ENCODE results near the gene GRXCR1.

GRXCR1 gene

DNA sequence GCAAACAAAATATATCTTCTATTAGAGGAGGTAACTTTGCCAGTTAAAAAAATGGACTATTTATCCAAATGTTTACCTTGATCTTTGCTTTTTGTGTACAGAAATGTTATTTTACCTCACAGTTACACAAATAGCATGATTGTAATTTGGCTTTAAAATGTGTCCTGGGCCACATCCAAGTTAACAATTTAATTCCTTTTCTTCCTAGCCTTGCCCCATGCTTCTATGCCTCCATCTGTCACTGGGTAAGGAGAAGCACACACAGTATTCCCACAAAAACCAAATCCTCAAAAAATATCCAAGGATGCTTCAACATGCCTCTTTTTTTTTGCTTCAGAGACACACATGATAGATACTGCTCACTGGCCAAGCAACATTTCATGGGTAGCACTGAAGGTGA lies 30.9 kb downstream of the GRXCR1 start:
- H3K4me3 ChIP-seq (ENCODE audit: insufficient read depth, low read depth, low read length), result no peak overlapping the region
- no peaks in the 10 kb centered on the region for H3K27me3 ChIP-seq (ENCODE audit: control insufficient read depth, insufficient read depth, low read length, poor library complexity, severe bottlenecking)
- H3K4me1 ChIP-seq (ENCODE audit: control insufficient read depth, insufficient read depth, low read length), result no peaks in the 10 kb centered on the region
- H3K9me3 ChIP-seq (ENCODE audit: control insufficient read depth, low read length), result no peaks in the 10 kb centered on the region
- no peak overlapping the region for H3K27ac ChIP-seq (ENCODE audit: insufficient read depth, low read depth, low read length, poor library complexity, severe bottlenecking)
- no peaks in the 10 kb centered on the region for H3K36me3 ChIP-seq (ENCODE audit: control insufficient read depth, insufficient read depth, low read length)

DNA sequence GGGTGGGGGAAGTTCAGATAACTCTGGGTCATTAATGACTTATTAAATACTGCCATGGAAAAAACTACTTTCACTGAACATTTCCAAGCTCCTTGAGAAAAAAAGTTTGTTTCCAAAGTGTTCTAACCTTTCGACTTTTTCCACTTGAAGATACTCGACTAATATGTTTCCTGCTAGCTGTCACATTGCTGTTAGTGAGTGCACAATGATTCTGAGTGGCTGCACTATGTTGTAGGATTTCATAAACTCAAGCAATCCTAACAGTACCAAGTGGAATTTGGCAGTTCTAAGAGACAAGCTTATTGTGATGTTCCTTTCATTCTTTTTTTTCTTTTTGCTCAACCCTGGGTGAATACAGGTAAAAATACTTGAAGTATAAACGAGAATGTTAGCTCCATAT lies 33.4 kb downstream of the GRXCR1 start:
- Histone ChIP-seq H3K9me3 (ENCODE audit: control insufficient read depth, low read length) (no peaks in the 10 kb centered on the region), H3K27me3 (ENCODE audit: control insufficient read depth, insufficient read depth, low read length, poor library complexity, severe bottlenecking) (no peaks in the 10 kb centered on the region), H3K27ac (ENCODE audit: insufficient read depth, low read depth, low read length, poor library complexity, severe bottlenecking) (no peak overlapping the region), H3K36me3 (ENCODE audit: control insufficient read depth, insufficient read depth, low read length) (no peaks in the 10 kb centered on the region), H3K4me3 (ENCODE audit: insufficient read depth, low read depth, low read length) (no peak overlapping the region), H3K4me1 (ENCODE audit: control insufficient read depth, insufficient read depth, low read length) (no peaks in the 10 kb centered on the region)
- WGBS, 2 experiments, result 84 to 96% methylated on average over 3 of the region's 3 CpGs

DNA sequence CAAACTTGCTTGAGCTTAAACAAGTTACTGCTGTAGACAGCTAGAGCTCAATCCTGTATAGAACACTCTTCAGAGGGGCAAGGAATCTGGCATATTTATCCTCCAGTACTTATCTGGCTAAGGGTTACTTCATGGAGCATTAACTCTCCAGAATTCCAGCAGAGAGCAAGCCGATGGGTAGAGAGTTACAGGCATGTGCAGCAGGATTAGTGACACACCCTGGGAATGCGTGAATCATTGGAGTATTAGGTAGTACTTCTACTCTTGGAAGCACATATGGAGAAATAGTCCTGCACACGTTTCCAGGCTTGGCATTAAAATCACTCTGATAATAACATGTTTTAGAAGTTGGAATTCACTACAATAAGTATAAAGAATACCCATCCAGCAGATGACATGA lies 35.4 kb downstream of the GRXCR1 start:
- no peaks in the 10 kb centered on the region for H3K9me3 ChIP-seq (ENCODE audit: control insufficient read depth, low read length)
- no peaks in the 10 kb centered on the region for H3K4me1 ChIP-seq (ENCODE audit: control insufficient read depth, insufficient read depth, low read length)
- no peaks in the 10 kb centered on the region for H3K36me3 ChIP-seq (ENCODE audit: control insufficient read depth, insufficient read depth, low read length)
- no peaks in the 10 kb centered on the region for H3K27me3 ChIP-seq (ENCODE audit: control insufficient read depth, insufficient read depth, low read length, poor library complexity, severe bottlenecking)
- WGBS, 2 experiments, result 93 to 94% methylated on average over 2 to 3 of the region's 3 CpGs
- H3K4me3 ChIP-seq (ENCODE audit: insufficient read depth, low read depth, low read length), result no peak overlapping the region
- no peak overlapping the region for H3K27ac ChIP-seq (ENCODE audit: insufficient read depth, low read depth, low read length, poor library complexity, severe bottlenecking)

DNA sequence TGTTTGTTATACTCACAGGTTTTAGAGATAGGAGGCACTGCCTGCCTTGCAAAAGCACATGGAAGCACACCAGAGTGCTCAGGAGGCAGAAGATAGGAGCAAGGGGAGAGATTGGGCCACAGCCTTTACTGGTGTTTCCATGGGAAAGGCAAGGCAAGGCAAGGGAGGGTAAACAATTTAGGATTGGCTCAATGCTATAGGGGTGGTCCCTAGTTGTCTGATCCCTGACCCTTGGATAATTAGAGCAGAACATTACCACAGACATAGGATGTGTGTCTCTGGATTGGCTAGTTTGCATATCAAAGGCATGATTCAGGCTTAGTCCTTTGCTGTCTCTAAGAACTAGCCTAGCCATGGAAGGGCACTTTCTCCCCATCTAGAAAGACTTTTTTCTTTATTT lies 36.1 kb downstream of the GRXCR1 start:
- no peak overlapping the region for H3K27ac ChIP-seq (ENCODE audit: insufficient read depth, low read depth, low read length, poor library complexity, severe bottlenecking)
- no peaks in the 10 kb centered on the region for H3K4me1 ChIP-seq (ENCODE audit: control insufficient read depth, insufficient read depth, low read length)
- H3K9me3 ChIP-seq (ENCODE audit: control insufficient read depth, low read length), result no peaks in the 10 kb centered on the region
- no peaks in the 10 kb centered on the region for H3K27me3 ChIP-seq (ENCODE audit: control insufficient read depth, insufficient read depth, low read length, poor library complexity, severe bottlenecking)
- no peak overlapping the region for H3K4me3 ChIP-seq (ENCODE audit: insufficient read depth, low read depth, low read length)
- no peaks in the 10 kb centered on the region for H3K36me3 ChIP-seq (ENCODE audit: control insufficient read depth, insufficient read depth, low read length)

DNA sequence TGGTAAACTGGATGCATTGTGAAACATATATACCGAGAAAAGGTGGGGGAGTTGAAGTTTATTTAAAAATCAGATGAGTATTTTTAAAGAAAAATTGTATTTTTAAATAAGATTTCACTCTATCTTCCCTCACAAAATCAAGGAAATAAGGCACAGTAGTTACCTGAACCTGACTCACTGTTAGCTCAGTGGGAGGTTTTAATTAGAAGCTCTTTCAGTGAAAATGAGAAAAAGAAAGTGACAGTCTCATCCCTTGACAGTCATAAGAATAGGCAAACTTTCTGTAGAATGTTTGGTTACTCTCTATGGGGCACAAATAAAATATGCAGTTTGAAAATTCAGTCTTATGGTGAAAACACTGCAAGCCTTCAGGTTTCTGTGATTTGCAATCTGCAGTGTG lies 49.7 kb downstream of the GRXCR1 start:
- no peaks in the 10 kb centered on the region for H3K36me3 ChIP-seq (ENCODE audit: control insufficient read depth, insufficient read depth, low read length)
- no peaks in the 10 kb centered on the region for H3K4me1 ChIP-seq (ENCODE audit: control insufficient read depth, insufficient read depth, low read length)
- H3K9me3 ChIP-seq (ENCODE audit: control insufficient read depth, low read length), result no peaks in the 10 kb centered on the region
- H3K4me3 ChIP-seq (ENCODE audit: insufficient read depth, low read depth, low read length), result no peak overlapping the region
- 83 to 100% methylated on average over 1 of the region's 1 CpG for WGBS, 2 experiments
- no peaks in the 10 kb centered on the region for H3K27me3 ChIP-seq (ENCODE audit: control insufficient read depth, insufficient read depth, low read length, poor library complexity, severe bottlenecking)
- no peak overlapping the region for H3K27ac ChIP-seq (ENCODE audit: insufficient read depth, low read depth, low read length, poor library complexity, severe bottlenecking)

DNA sequence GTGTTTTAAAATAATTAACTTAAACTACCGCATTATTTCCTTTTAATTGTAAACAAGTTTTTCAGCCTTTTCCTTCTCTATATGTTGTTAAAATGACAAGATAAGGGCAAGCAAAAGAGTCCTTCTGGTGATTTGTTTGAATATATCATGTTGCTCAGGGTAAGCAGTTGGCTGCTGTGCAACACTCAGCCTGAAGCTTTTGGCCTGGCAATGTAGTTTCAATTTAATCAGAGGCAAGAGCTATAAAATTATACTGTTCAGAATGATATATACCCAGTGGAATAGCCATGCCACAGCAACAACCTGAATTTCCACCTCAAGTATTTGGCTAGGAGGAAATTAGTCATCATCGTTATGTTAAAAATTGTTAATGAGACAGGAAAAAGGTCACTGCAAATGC lies 53.4 kb downstream of the GRXCR1 start:
- H3K27ac ChIP-seq (ENCODE audit: insufficient read depth, low read depth, low read length, poor library complexity, severe bottlenecking), result no peak overlapping the region
- no peaks in the 10 kb centered on the region for H3K4me1 ChIP-seq (ENCODE audit: control insufficient read depth, insufficient read depth, low read length)
- no peaks in the 10 kb centered on the region for H3K9me3 ChIP-seq (ENCODE audit: control insufficient read depth, low read length)
- no peaks in the 10 kb centered on the region for H3K27me3 ChIP-seq (ENCODE audit: control insufficient read depth, insufficient read depth, low read length, poor library complexity, severe bottlenecking)
- H3K36me3 ChIP-seq (ENCODE audit: control insufficient read depth, insufficient read depth, low read length), result no peaks in the 10 kb centered on the region
- 97 to 100% methylated on average over 1 to 2 of the region's 2 CpGs for WGBS, 2 experiments
- H3K4me3 ChIP-seq (ENCODE audit: insufficient read depth, low read depth, low read length), result no peak overlapping the region

DNA sequence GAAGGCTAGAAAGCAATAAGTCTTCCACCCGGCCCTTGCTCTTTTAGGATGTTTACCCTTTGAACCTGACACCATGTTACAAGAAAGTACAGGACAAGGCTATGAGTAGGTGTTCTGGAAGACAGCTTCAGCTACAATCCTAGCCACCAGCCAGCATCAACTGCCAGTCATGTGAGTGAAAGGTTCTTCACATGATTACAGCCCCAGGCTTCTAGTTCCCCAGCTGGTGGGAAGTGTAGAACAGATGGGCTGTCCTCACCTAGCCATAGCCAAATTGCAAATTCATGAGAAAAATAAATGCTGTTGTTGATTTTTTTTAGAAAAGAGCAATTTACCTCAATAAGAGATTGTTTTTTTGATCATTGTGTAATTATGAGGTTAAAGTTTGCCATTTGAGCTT lies 60.8 kb downstream of the GRXCR1 start:
- H3K4me3 ChIP-seq (ENCODE audit: insufficient read depth, low read depth, low read length), result no peak overlapping the region
- 92 to 98% methylated on average over 1 of the region's 1 CpG for WGBS, 2 experiments
- H3K27me3 ChIP-seq (ENCODE audit: control insufficient read depth, insufficient read depth, low read length, poor library complexity, severe bottlenecking), result no peaks in the 10 kb centered on the region
- peaks cover 9% of the 10 kb centered on the region for H3K4me1 ChIP-seq (ENCODE audit: control insufficient read depth, insufficient read depth, low read length)
- H3K36me3 ChIP-seq (ENCODE audit: control insufficient read depth, insufficient read depth, low read length), result no peaks in the 10 kb centered on the region
- no peaks in the 10 kb centered on the region for H3K9me3 ChIP-seq (ENCODE audit: control insufficient read depth, low read length)
- H3K27ac ChIP-seq (ENCODE audit: insufficient read depth, low read depth, low read length, poor library complexity, severe bottlenecking), result no peak overlapping the region

DNA sequence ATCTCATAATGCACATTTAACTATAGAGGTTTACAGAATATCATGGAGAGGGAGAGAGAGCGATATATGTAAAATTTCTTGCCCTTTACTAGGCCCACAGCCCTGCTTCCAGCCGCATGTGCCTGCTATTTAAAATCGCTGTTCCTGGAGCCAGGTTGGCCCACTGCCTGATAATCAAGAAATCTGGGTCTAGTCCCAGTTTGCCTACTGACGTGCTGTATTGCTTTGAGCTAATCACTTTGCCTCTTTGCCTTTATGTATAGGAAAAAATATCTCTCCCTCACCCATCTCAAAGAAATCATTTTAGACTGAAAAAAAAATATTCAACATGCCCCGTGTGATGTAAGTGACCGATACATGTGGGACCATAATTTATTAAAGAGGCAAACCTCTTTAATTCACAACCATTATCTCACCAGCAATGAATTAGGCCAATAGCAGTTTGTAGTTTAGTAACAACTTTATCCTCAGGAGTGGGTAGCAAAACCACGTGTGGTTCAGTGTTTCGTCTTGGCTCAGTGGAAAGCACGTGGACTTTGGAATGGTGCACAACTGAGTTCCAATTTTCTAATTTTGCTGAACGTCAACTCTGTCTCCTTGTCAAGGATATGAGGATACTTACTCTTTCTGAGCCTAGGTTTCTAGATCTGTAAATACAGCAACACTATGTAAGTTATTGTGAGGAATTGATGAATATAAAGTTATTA lies 62.6 kb downstream of the GRXCR1 start:
- 88 to 90% methylated on average over 10 of the region's 10 CpGs for WGBS, 2 experiments
- no peaks in the 10 kb centered on the region for H3K36me3 ChIP-seq (ENCODE audit: control insufficient read depth, insufficient read depth, low read length)
- H3K27ac ChIP-seq (ENCODE audit: insufficient read depth, low read depth, low read length, poor library complexity, severe bottlenecking), result no peak overlapping the region
- peaks cover 9% of the 10 kb centered on the region for H3K4me1 ChIP-seq (ENCODE audit: control insufficient read depth, insufficient read depth, low read length)
- H3K27me3 ChIP-seq (ENCODE audit: control insufficient read depth, insufficient read depth, low read length, poor library complexity, severe bottlenecking), result no peaks in the 10 kb centered on the region
- H3K4me3 ChIP-seq (ENCODE audit: insufficient read depth, low read depth, low read length), result no peak overlapping the region
- peaks cover 4% of the 10 kb centered on the region for H3K9me3 ChIP-seq (ENCODE audit: control insufficient read depth, low read length)

DNA sequence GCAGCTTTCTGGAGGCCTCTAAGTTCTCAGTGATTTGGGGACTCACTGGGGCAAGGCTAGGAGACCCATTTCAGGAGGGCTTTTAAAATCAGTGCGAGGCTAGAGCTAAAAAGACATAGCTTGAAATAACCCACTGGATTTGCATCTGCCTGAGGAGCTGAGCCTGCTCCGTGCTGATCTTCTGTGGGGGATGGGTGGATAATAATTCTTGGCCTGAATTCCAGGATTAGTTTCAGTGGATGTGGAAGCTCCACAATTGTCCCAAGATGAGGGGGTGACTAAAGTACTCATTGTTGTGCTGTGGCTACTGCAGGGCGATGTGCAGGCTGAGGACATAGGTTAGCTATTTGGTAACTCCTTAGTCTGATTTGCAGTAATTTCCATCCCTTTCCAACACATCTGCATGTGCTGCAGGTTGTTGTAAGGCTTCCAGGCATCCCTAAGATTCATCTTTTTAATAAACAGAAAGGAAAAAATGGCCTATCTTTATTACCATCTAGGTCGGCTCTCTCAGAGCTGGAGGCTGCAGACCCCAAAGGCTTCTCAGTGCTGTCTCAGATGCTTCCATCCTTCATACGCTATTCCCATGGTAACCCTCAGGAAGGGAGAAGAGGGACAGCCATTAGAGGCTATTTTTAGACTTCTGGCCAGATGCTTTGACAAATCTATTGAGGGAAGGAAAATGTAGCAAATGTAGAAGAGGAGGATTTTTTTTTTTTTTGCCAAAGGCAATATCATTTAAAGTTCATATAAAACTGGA lies 63.4 kb downstream of the GRXCR1 start:
- Histone ChIP-seq H3K4me3 (ENCODE audit: insufficient read depth, low read depth, low read length) (no peak overlapping the region), H3K27me3 (ENCODE audit: control insufficient read depth, insufficient read depth, low read length, poor library complexity, severe bottlenecking) (no peaks in the 10 kb centered on the region), H3K9me3 (ENCODE audit: control insufficient read depth, low read length) (peaks cover 4% of the 10 kb centered on the region), H3K27ac (ENCODE audit: insufficient read depth, low read depth, low read length, poor library complexity, severe bottlenecking) (peak overlapping the region; percentile 44), H3K4me1 (ENCODE audit: control insufficient read depth, insufficient read depth, low read length) (peaks cover 9% of the 10 kb centered on the region), H3K36me3 (ENCODE audit: control insufficient read depth, insufficient read depth, low read length) (no peaks in the 10 kb centered on the region)
- 80 to 90% methylated on average over 4 to 5 of the region's 5 CpGs for whole genome bisulfite sequencing, 2 experiments

DNA sequence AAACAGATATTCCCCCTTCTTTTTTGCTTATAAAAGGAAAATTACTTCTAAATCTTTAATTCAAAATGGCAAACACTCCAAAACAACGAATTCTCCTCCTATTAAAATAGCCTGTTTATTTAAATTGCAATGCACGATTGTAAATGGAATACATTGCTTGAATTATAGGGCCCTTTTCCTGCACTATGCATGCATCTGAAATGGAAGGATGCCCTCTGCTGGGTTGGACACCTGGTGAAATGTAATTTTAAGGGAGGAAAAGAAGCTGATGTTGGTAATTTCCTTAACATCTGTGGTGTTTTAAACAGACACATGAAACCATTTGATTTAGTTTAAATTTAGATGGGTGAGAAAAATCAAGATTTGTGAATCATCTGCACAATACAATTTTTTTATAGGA lies 72.8 kb downstream of the GRXCR1 start:
- H3K36me3 ChIP-seq (ENCODE audit: control insufficient read depth, insufficient read depth, low read length), result no peaks in the 10 kb centered on the region
- no peaks in the 10 kb centered on the region for H3K4me1 ChIP-seq (ENCODE audit: control insufficient read depth, insufficient read depth, low read length)
- 43 to 77% methylated on average over 1 to 2 of the region's 2 CpGs for WGBS, 2 experiments
- H3K27me3 ChIP-seq (ENCODE audit: control insufficient read depth, insufficient read depth, low read length, poor library complexity, severe bottlenecking), result no peaks in the 10 kb centered on the region
- H3K9me3 ChIP-seq (ENCODE audit: control insufficient read depth, low read length), result no peaks in the 10 kb centered on the region
- H3K27ac ChIP-seq (ENCODE audit: insufficient read depth, low read depth, low read length, poor library complexity, severe bottlenecking), result no peak overlapping the region
- no peak overlapping the region for H3K4me3 ChIP-seq (ENCODE audit: insufficient read depth, low read depth, low read length)
